A673 (cell line): ENCODE data around the gene CHD3.

ENCODE experiments used
- CTCF ChIP-seq: fragments of 300-800, 200-600 bp; sonication (generic); conservative IDR thresholded peaks from 2 replicates; pipeline ENCODE4 v1.5.1; 2017; ENCODE audit warnings: low read depth, mild to moderate bottlenecking, antibody characterized with exemption, low read length, moderate library complexity, mixed read lengths
- EZH2 ChIP-seq: fragments of 200-600 bp; sonication (generic); IDR thresholded peaks from 2 replicates; pipeline ENCODE4 v1.6.1; 2017; ENCODE audit warnings: borderline replicate concordance, low read depth, mild to moderate bottlenecking, mixed read lengths, antibody characterized with exemption, low read length; ENCODE audit not compliant: poor library complexity, severe bottlenecking

- TF ChIP-seq CTCF (no peak), EZH2 (no peak)
Measured at GRCh38 chr17:7894866-7895265, 6.3 kb downstream of the CHD3 start.
